GM18909 (cell line): ENCODE measurements around the gene CENPF.

ENCODE experiments used
- ATAC-seq: cut with Tn5 transposase; IDR thresholded peaks from one replicate; pipeline ENCODE4 v1.9.1; 2021; ENCODE audit warnings: mild to moderate bottlenecking; ENCODE audit not compliant: unreplicated experiment, poor library complexity

The CENPF gene

DNA sequence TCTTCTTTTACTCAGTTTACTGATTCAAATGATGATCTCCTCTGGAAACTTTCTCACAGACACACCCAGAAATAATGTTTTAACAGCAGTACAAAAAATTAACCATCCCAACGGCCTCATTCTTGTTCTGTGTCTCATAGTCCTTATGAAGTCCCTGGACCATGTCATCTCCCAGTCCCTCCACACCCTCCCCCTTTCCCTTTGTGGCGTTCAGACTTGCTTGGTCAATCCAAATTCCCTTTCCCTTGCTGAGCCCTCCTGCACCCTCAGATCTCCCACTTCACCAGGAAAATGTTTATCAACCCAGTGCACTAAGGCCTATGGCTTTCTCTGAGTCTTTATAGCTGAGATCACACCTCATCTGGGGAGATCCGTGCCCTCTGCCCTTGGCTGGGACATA lies 85.9 kb downstream of the CENPF start:
- no peak for ATAC-seq

DNA sequence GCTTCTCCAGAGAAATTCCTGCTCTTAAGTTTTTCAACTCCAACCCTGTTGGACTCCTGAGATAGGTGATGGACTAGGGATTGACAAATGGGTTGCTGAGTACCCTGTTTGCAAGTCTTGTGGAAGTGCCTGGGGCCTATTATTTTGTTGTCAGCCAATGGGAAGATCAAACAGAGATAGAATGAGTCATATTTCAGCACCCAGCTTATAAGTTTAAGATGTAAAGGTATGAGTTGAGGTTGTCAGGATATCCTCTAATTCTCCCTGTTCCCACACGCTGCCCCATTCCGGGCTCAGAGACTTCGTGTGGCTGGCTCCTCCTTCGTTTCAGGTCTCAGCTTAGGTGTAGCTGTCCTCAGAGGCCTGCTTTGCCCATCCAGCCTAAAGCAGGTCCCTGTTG lies 91.8 kb downstream of the CENPF start:
- ATAC-seq = no peak

DNA sequence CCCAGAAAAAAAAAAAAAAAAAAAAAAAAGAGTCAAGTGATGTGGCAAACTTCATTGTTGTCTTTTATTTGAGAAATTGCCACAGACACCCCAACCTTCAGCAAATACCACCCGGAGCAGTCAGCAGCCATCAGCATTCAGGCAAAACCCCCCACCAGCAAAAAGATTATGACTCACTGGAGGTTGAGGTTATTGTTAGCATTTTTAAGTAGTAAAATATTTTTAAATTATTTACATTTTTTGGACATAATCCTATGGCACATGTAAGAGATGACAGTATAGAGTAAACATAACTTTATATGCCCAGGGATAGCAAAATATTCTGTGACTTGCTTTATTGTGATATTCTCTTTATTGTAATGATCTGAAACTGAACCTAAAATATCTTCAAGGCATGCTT lies 95.6 kb downstream of the CENPF start:
- no peak for ATAC-seq

DNA sequence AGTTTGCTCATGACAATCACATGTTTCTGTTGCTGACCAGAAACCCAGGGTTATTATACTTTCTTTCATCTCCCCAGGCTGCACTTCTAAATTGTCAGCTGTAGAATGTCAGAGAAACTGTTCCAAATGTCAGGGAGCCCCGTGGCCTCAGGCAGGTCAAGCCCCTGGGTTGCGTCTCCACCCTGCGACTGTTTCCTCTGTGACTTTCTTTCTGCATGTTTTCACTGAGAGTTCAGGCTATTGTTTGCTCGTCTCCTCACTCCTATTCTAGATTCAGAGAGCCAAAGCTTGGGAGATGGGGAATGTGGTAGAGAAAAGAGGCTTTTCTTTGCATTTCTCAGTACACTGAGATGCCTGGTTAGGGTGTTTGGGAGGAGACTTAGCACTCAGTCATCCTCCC lies 97.4 kb downstream of the CENPF start:
- no peak for ATAC-seq

DNA sequence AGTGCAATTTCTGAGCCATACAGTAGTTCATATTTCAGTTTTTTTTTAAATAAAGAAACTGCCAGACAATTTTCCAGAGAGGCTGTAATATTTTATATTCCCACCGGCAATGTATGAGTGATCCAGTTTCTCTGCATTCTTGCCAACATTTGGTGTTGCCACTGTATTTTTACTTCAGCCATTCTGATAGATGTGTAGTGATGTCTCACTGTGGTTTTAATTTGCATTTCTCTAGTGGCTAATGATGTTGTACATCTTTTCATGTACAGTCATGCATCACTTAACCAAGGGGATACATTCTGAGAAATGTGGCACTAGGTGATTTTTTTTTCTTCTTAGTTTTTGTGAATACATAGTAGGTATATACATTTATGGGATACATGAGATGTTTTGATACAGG lies 99.6 kb downstream of the CENPF start:
- ATAC-seq = no peak

DNA sequence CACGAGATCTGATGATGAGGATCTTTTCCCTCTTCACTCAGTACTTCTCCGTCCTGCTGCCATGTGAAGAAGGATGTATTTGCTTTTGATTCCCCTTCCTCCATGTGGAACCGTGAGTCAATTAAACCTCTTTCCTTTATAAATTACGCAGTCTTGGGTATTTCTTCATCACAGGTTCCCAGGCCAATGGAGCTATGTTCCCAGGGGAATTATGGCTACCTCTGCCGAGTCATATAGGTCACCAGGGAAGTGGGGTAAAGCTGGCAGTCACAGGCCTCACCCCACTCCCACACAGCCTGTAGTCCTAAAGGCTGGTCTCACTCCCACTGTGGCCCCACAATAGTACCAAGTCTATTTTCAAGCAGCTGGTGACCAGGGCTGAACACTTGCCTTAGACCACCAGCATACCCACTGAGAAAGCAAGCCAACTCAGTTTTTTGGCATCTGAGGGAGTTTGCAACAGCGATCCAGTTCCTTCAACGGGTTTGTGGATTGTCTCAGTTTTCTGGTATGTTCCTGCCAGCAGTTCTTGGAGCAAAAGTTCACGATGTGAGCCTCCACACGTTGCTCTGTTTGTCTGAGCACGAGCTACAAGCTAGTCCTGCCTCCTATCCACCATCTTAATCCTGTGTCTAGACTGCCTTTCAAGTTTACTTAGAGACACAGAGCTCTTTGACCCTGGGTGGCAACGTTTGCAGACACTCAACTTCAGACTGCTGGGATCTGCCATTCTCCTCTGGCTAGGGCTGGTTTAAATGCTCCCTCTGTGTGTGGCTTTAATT lies 104.5 kb downstream of the CENPF start:
- no peak for ATAC-seq

DNA sequence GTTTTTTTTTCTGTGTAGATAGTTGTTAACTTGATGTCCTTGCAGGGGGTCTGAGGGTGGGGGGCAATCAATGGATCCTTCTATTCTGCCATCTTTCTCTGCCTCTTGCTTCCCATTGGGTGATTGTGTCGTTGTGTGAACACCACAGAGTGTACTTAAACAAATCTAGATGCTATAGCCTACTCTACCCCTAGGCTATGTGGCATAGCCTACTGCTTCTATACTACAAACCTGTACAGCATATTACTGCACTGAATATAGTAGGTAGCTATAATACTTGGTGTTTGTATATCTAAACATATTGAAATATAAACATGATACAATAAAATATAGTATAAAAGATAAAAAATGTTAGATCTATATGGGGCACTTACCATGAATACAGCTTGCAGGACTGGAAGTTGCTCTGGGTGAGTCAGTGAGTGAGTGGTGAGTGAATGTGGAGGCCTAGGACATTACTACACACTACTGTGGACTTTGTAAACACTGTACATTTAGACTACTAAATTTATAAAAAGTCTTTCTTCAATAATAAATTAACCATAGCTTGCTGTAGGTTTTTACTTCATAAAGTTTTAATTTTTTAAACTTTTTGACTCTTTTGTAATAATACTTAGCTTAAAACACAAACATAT lies 105.4 kb downstream of the CENPF start:
- no peak for ATAC-seq

DNA sequence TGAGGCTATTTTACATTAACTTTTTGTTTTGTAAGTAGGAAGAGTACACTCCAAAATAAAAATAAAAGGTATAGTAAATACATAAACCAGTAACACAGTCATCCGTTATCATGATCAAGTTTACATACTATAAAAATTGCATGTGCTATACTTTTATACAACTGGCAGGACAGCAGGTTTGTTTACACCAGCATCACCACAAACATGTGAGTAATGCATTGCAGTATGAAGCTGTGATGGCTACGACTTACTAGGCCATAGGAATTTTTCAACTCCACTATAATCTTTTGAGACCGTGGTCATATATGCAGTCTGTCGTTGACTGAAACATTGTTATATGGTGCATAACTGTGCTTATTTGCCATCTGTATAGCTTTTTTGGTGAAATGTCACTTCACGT lies 106.2 kb downstream of the CENPF start:
- no peak for ATAC-seq

DNA sequence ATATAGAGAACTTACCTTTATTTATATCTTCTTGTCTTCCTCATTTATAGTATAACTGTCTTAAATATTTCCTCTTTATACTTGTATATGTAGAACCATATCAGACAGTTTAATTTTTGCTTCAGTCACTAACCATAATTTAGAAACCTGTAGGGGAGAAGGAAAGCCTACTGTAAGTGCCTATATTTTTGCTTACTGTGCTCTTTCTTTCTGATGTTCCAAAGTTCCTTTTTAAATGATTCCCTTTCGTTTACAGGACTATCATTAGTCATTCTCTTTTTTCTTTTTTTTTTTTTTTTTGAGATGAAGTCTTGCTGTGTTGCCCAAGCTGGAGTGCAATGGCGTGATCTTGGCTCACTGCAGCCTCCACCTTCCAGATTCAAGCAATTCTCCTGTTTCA lies 109.7 kb downstream of the CENPF start:
- ATAC-seq = no peak
